ENCODE results near the gene GLYATL3. TPM values are rescaled to one million over a fixed set of nuclear protein-coding genes. Genes with fewer than 3 reads are reported as not detected.

The GLYATL3 gene
- total RNA-seq, 4 donors from 2014 or later = not detected

GRCh38 chr6:49565261-49565660 lies 65.5 kb downstream of the GLYATL3 start:
- no peak for ATAC-seq (ENCODE audit: low FRiP score)
- no peak for DNase-seq (ENCODE audit: low spot score)
- no peak for TF ChIP-seq CTCF (IDR thresholded peaks at IDR 0.05)

- no peak for ATAC-seq (ENCODE audit: low FRiP score)
- no peak for DNase-seq (ENCODE audit: low spot score)
- TF ChIP-seq CTCF (IDR thresholded peaks at IDR 0.05) = no peak
Observed at GRCh38 chr6:49565855-49566254, 66.1 kb downstream of the GLYATL3 start.

DNA sequence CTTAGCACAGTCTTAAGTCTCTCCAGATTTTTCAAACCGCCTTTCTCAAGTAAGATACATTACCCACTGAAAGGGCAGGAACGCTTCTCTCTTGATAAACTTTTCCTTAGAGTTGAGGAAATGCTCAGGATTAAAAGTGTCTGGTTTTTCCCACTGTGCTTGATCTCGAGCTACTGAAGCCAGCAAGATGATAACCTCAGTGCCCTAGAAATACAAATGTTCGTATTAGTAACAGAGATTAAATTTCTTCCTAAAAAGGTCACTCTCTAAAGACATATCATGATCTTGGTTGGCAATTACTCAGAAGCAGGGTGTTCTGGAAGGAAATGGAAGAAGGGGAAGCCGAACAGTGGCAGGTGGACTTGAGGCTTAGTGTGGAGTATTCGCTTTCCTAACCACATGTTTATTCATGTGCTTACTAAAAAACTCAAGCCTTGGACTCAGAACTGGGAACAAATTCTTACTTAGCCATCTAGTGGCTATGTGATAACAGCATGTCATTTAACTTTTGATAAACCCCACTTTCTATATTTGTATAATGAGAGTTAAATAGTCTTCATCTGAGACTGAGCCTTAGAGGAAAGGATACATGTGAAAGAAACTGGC lies 70.9 kb downstream of the GLYATL3 start:
- TF ChIP-seq CTCF (IDR thresholded peaks at IDR 0.05) = no peak
- DNase-seq (ENCODE audit: low spot score) (no peak), ATAC-seq (ENCODE audit: low FRiP score) (no peak)

- no peak for DNase-seq (ENCODE audit: low spot score)
- ATAC-seq (ENCODE audit: low FRiP score) = no peak
- TF ChIP-seq CTCF (IDR thresholded peaks at IDR 0.05) = no peak
Observed at GRCh38 chr6:49576618-49577017, 76.9 kb downstream of the GLYATL3 start.

Other genes with a start within 250 kb of the GLYATL3 start
- gene MMUT, start 36.7 kb upstream of the GLYATL3 start, total RNA-seq = 10 to 100 TPM; 10.8 to 18.1 (median 15.4) TPM
- gene CENPQ, start 36.6 kb upstream of the GLYATL3 start, total RNA-seq = 1 to 10 TPM; 1.8 to 6.8 (median 4.5) TPM
- 10 to 100 TPM in 1 of 4 donors, 1 to 10 TPM in 3; 2.8 to 25.2 (median 4.8) TPM for gene C6orf141, start 50.7 kb downstream of the GLYATL3 start, total RNA-seq
- not detected for gene RHAG, start 136.9 kb downstream of the GLYATL3 start, total RNA-seq
- not detected for gene CRISP2, start 213.6 kb downstream of the GLYATL3 start, total RNA-seq
- gene CRISP3, start 244.5 kb downstream of the GLYATL3 start, total RNA-seq = not detected